ENCODE measurements around the gene SIAE.

Gene SIAE

GRCh38 chr11:124673333-124674167 is at the start of gene SIAE, which contains the start of gene SPA17:
SIAE (minus strand) TSS chr11:124673739; CDS start chr11:124673708, 31 bp downstream.
SPA17 (plus strand) TSS chr11:124673904; CDS start chr11:124675265, 1,361 bp downstream.
- DNase-seq (ENCODE audit: low read depth), result peak; percentile 95
- H3K4me3 ChIP-seq (ENCODE audit: control insufficient read depth, low read depth, low read length), result peak within 1 kb of the TSS; percentile 83
- TF ChIP-seq CTCF (conservative IDR thresholded peaks at IDR 0.05; ENCODE audit: control insufficient read depth, insufficient read depth, low read depth, low read length), result no peak

- TF ChIP-seq CTCF (conservative IDR thresholded peaks at IDR 0.05; ENCODE audit: control insufficient read depth, insufficient read depth, low read depth, low read length), result no peak
- H3K4me3 ChIP-seq (ENCODE audit: control insufficient read depth, low read depth, low read length), result no peak overlapping the region
- no peak for DNase-seq (ENCODE audit: low read depth)
These were observed 48.6 kb upstream of the SIAE start for GRCh38 chr11:124722176-124722575.

- no peak for TF ChIP-seq CTCF (conservative IDR thresholded peaks at IDR 0.05; ENCODE audit: control insufficient read depth, insufficient read depth, low read depth, low read length)
- DNase-seq (ENCODE audit: low read depth), result no peak
- no peak overlapping the region for H3K4me3 ChIP-seq (ENCODE audit: control insufficient read depth, low read depth, low read length)
These were observed 46.0 kb upstream of the SIAE start for GRCh38 chr11:124719534-124719933.

- H3K4me3 ChIP-seq (ENCODE audit: control insufficient read depth, low read depth, low read length), result no peak overlapping the region
- no peak for TF ChIP-seq CTCF (conservative IDR thresholded peaks at IDR 0.05; ENCODE audit: control insufficient read depth, insufficient read depth, low read depth, low read length)
- no peak for DNase-seq (ENCODE audit: low read depth)
These were observed 45.3 kb upstream of the SIAE start for GRCh38 chr11:124718801-124719200.

GRCh38 chr11:124717786-124718651 is 44.5 kb upstream of the SIAE start:
- peak; percentile 29 for DNase-seq (ENCODE audit: low read depth)
- TF ChIP-seq CTCF (conservative IDR thresholded peaks at IDR 0.05; ENCODE audit: control insufficient read depth, insufficient read depth, low read depth, low read length), result no peak

GRCh38 chr11:124717421-124717785 is 43.9 kb upstream of the SIAE start:
- no peak overlapping the region for H3K4me3 ChIP-seq (ENCODE audit: control insufficient read depth, low read depth, low read length)
- TF ChIP-seq CTCF (conservative IDR thresholded peaks at IDR 0.05; ENCODE audit: control insufficient read depth, insufficient read depth, low read depth, low read length), result no peak
- peak; percentile 25 for DNase-seq (ENCODE audit: low read depth)

More at GRCh38 chr11:124717786-124718651, 44.5 kb upstream of the SIAE start:
- peak overlapping the region; percentile 32 for H3K4me3 ChIP-seq (ENCODE audit: control insufficient read depth, low read depth, low read length)

Data from fibroblast of mammary gland (primary cell).